ENCODE data around the gene ADAMTS19.
A peak's percentile ranks its signal among the peaks of the same experiment; 100 is the strongest.

The ADAMTS19 gene

GRCh38 chr5:129661366-129662035 is 201.4 kb downstream of the ADAMTS19 start:
- intact Hi-C loops (cut with DNase I; ENCODE audit: low total_unique reads), result no loop called here
- Histone ChIP-seq H3K4me3 (no peak overlapping the region), H3K9me3 (no peaks in the 10 kb centered on the region), H3K36me3 (no peaks in the 10 kb centered on the region), H3K4me1 (no peaks in the 10 kb centered on the region), H3K27me3 (no peaks in the 10 kb centered on the region), H3K27ac (no peak overlapping the region)
- no peak for DNase-seq
- TF ChIP-seq CTCF (IDR thresholded peaks at IDR 0.05), result no peak

- peak; percentile 58 to 79 for TF ChIP-seq CTCF (IDR thresholded peaks at IDR 0.05)
- Histone ChIP-seq H3K4me1 (no peaks in the 10 kb centered on the region), H3K27ac (no peak overlapping the region), H3K27me3 (no peaks in the 10 kb centered on the region), H3K9me3 (no peaks in the 10 kb centered on the region), H3K4me3 (no peak overlapping the region), H3K36me3 (no peaks in the 10 kb centered on the region)
- peak in 1 of 2 donors; percentile 31 for DNase-seq
- intact Hi-C loops (cut with DNase I; ENCODE audit: low total_unique reads), result no loop called here
Measured at GRCh38 chr5:129664336-129664937, 204.3 kb downstream of the ADAMTS19 start.

- no peak for DNase-seq
- no peak for TF ChIP-seq CTCF (IDR thresholded peaks at IDR 0.05)
- intact Hi-C loops (cut with DNase I; ENCODE audit: low total_unique reads), result no loop called here
Measured at GRCh38 chr5:129670957-129671500, 210.9 kb downstream of the ADAMTS19 start.

GRCh38 chr5:129672006-129672405 is 211.9 kb downstream of the ADAMTS19 start:
- Histone ChIP-seq H3K4me3 (no peak overlapping the region), H3K27me3 (no peaks in the 10 kb centered on the region), H3K4me1 (no peaks in the 10 kb centered on the region), H3K9me3 (no peaks in the 10 kb centered on the region), H3K36me3 (no peaks in the 10 kb centered on the region), H3K27ac (no peak overlapping the region)
- no peak for TF ChIP-seq CTCF (IDR thresholded peaks at IDR 0.05)
- intact Hi-C loops (cut with DNase I; ENCODE audit: low total_unique reads), result no loop called here
- no peak for DNase-seq

More at GRCh38 chr5:129670957-129671500, 210.9 kb downstream of the ADAMTS19 start:
- Histone ChIP-seq H3K4me1 (no peaks in the 10 kb centered on the region), H3K36me3 (no peaks in the 10 kb centered on the region), H3K9me3 (no peaks in the 10 kb centered on the region), H3K27me3 (no peaks in the 10 kb centered on the region), H3K27ac (no peak overlapping the region), H3K4me3 (no peak overlapping the region)

GRCh38 chr5:129679671-129680070 is 219.6 kb downstream of the ADAMTS19 start:
- Histone ChIP-seq H3K4me1 (no peaks in the 10 kb centered on the region), H3K9me3 (no peaks in the 10 kb centered on the region), H3K27me3 (no peaks in the 10 kb centered on the region), H3K4me3 (no peak overlapping the region), H3K36me3 (no peaks in the 10 kb centered on the region), H3K27ac (no peak overlapping the region)
- intact Hi-C loops (cut with DNase I; ENCODE audit: low total_unique reads), result no loop called here
- DNase-seq, result no peak
- TF ChIP-seq CTCF (IDR thresholded peaks at IDR 0.05), result no peak

All from tibial artery (tissue), 4 donors.